Measurements from ENCODE around the gene RASL11B.
"Not testable (repeated sequence)": the region's sequence is repeated elsewhere in the genome, so short reads cannot be mapped to it uniquely, and the experiment has no call there.

The RASL11B gene, protein sequence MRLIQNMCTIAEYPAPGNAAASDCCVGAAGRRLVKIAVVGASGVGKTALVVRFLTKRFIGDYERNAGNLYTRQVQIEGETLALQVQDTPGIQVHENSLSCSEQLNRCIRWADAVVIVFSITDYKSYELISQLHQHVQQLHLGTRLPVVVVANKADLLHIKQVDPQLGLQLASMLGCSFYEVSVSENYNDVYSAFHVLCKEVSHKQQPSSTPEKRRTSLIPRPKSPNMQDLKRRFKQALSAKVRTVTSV

DNA sequence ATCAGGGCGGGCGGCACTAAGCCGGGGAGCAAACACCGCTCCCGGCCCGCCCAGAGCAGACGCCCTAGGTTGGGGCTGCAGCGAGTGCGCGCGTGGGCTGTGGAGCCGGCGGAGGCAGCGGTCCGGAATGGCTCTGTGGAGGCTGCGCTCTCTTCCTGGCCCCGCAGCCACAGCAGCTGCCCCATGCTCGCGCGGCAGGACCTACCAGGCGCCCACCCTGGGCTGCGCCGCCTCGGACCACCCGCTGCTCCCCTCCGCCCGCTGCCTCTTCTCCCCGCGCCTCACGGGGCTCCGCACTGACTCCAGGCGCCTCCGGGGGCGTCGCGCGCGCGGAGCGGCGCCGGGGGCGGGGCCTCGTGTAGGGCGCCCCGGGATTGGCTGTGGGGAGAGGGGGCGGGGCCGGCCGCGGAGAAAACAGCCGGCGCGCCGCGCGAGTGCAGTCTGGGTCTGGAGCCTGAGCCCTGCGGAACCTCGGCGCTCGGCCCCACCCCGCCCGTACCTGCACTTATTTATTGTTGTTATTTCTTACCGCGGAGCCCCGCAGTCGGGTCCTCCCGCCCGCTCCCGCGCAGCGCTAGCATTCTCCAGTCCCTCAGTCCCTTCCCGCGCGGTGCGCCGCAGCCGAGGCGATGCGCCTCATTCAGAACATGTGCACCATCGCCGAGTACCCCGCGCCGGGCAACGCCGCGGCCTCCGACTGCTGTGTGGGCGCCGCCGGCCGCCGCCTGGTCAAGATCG lies at the start of gene RASL11B:
RASL11B (plus strand) TSS at position 439 of the 738 bp plus-strand sequence; CDS start at position 630, 191 bp downstream.
- peak; percentile 86 for DNase-seq

- DNase-seq: no peak
These were observed 48.6 kb upstream of the RASL11B start for GRCh38 chr4:52813546-52813945.

GRCh38 chr4:52822583-52822971 lies 39.5 kb upstream of the RASL11B start:
- DNase-seq: no peak

GRCh38 chr4:52822972-52823701 lies 39.0 kb upstream of the RASL11B start:
- peak; percentile 4 for DNase-seq

DNA sequence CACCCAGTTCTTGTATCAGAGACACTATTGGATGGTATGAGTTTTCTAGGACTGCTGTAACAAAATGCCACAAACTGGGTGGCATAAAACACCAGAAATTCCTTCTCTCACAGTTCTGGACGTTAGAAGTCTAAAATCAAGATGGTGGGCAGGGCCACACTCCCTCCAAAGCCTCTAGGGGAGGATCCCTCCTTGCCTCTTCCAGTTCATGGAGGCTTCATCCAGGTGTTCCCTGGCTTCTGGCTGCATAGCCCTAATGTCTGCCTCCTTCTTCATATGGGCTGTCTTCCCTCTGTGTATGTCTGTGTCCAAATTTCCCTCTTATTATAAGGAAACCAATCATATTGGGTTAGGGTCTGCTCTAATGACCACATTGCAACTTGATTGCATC lies 38.4 kb upstream of the RASL11B start:
- no peak for DNase-seq

- DNase-seq: no peak
These were observed 37.9 kb upstream of the RASL11B start for GRCh38 chr4:52824270-52824602.

GRCh38 chr4:52824603-52825459 lies 37.3 kb upstream of the RASL11B start:
- DNase-seq: no peak

DNA sequence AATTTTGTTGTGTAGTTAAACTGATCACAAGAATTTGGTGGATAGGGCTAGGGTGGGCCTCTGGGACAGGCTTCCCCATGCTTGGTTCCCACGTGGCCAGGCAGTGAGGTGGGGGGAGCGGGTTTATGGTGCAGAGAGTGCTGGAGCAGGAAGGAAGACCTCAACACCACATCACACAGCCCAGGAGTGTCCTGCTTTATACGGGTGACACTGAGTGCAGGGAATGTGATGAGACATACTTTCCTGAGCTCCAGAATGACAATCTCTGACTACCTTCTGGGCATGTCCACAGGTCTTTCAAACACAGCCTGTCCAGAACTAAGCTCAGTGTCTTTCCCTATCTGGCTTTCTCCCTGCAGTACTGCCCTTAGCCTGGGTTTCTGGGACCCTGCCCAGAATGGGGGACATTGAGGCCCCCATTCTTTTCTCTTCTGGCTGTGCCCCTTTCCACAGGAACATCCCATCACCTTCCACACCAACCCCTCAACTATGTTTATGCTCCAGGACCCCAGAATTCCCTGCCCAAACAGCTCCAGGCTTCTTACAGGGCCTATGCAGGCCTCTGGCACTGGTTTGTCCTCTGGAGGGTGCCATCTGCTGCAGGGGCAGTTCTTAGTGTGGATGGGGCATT lies 36.5 kb upstream of the RASL11B start:
- DNase-seq: no peak

DNA sequence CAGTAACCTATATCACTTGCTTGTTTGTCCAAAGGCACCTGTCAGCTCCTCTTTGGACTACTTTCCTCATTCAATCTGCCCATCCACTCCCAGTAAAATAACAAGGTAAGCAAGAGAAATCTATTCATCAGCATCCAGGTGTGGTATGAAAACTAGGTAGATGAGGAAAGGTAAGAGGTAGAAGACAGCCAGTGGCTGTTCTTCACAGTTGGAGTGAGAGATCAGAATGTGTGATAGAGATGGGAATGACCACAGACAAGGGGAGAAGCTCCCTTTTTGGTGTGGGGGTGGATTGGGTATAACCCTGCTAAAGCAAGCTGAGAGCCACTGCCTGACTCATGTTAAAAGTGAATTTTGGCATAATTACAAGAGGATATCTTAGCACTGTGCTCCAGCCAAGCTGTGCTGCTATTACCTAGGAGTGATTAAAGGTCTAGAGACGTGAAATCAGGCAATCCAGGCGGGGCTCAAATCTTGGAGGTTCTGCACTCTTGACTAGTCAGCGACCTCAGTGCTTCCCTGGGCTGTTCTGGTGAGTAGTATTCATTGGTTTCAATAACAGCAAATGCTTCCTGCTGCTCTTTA lies 28.1 kb upstream of the RASL11B start:
- DNase-seq: no peak

DNA sequence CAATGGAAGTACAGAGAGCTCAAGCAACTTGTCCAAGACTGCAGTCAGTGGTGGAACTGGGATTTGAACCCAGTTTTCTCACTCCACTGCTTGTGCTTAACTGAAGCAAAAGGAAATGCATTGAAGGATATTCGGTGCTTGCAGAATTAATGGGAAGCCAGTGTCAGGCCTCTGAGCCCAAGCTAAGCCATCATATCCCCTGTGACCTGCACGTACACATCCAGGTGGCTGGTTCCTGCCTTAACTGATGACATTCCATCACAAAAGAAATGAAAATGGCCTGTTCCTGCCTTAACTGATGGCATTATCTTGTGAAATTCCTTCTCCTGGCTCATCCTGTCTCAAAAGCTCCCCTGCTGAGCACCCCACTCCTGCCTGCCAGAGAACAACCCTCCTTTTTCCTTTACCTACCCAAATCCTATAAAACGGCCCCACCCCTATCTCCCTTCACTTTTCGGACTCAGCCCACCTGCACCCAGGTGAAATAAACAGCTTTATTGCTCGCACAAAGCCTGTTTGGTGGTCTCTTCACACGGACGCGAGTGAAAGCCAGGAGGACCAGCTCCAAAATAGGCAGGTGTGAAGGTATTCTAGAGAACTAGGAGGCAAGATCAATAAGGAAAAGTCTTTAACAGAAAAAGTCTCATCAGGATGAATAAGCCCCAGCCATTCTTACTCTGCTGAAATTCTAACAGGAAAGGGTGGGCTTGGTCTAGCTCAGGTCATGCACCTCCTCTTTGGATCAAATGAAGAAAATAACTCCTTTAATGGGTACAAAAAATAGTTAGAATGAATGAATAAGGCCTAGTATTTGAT lies 27.3 kb upstream of the RASL11B start:
- DNase-seq: not testable (repeated sequence)

DNA sequence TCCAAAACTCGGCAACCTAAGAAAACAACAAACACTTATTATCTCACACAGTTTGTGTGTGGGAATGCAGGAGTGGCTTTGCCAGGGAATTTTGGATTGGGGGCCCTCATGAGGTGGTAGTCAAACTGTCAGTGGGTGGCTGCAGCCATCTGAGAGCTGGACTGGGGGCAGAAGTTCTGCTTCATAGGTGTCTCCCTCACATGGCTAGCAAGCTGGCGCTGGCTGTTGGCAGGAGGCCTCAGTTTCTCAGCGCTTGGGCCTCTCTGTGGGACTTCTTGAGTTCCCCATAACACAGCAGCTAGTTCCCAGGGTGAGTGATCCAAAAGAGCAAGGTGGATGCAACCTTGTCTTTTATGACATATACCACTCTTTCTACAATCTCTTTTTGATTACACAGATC lies 26.0 kb upstream of the RASL11B start:
- DNase-seq: no peak

- DNase-seq: no peak
These were observed 25.4 kb upstream of the RASL11B start for GRCh38 chr4:52836678-52837077.

DNA sequence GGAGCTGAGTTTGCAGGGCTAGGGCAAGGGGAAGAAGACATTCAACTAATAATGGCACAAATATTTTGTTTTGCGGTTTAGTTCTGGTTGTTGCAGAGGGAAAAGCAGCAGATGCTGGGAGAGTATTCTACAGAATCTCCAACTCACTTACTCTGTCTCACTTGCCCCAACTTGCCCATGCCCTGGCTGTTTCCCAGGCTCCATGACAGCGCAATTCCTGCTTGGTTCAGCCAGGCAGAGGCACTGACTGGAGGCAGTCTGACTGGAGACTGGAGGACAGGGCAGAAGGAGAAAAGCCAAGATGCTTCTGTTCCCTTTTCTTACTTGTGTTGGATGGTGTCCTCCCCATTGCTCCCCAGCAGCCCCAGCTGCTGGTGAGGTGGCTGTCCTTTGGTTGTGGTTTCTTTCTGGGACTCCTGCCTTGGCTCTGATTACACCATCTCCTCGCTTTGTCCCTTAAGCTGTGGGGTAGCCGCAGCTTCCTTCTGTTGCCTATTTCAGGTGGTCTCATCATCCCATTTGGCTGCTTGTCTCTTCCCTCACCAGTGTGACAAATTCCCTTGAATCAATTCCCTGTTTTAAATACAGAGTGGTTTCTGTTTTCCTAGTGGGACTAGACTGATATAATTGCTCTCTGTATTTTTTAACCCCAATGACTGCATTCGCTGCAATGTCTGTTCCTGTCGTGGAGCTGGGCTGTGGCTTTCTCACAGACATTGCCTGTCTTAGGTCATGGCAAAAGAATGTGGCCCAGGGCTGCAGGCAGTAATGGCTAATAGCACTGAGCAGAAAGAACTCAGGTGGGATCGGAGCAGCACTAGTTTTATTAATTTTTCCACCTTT lies 24.2 kb upstream of the RASL11B start:
- DNase-seq: no peak

- no peak for DNase-seq
These were observed 23.2 kb upstream of the RASL11B start for GRCh38 chr4:52838729-52839586.

- no peak for DNase-seq
These were observed 21.4 kb upstream of the RASL11B start for GRCh38 chr4:52840531-52841370.

- no peak for DNase-seq
These were observed 20.2 kb upstream of the RASL11B start for GRCh38 chr4:52841682-52842456.

GRCh38 chr4:52842792-52843191 lies 19.3 kb upstream of the RASL11B start:
- DNase-seq: no peak

DNA sequence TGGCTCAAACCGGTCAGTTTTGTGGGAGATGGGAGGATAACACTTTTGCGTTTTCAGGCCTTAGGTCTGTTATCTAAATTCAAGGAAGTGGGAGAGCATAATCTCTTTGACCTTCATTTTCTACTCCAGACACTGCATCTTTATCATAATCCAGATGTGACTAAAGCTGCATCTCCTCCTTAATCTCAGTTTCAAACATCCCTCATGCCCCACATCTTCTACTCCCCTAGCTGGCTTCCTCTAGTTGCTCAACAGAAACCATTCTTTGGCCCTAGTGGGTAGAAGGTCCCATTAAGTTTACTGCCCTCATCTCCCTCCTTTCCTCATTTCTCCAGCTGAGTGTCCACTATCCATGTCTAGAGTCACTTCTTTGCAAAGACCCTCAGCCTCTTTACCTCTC lies 18.8 kb upstream of the RASL11B start:
- no peak for DNase-seq

Data from activated naive CD4-positive, alpha-beta T cell treated with Interleukin-2 at 50 U/mL for 16 hours (primary cell).